ENCODE measurements around the gene ZNF792.
"Not testable (repeated sequence)": the region's sequence is repeated elsewhere in the genome, so short reads cannot be mapped to it uniquely, and the experiment has no call there.

Gene ZNF792

GRCh38 chr19:34998224-34998623 lies 34.2 kb upstream of the ZNF792 start:
- DNase-seq = not testable (repeated sequence)

- no peak for DNase-seq
Observed at GRCh38 chr19:34997071-34997617, 33.1 kb upstream of the ZNF792 start.

- no peak for DNase-seq
Observed at GRCh38 chr19:34995551-34995950, 31.5 kb upstream of the ZNF792 start.

- DNase-seq = no peak
Observed at GRCh38 chr19:34994643-34995541, 30.9 kb upstream of the ZNF792 start.

DNA sequence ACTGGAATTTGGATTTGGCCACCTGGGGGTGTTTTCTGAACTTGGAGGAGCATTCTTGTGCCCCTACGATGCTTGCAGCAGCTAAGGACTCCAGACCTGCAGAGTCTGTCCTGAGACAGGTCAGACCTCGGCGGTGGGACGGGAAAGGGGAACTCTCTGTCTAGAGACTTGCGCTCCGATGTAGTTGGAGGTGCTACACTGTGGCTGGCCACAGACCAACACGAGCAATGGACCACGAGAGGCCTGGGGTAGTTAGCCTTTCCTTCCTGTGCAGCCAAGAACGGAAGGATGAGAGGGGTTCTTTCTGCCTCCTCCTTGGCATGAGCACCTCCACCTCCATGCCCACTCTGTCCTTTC lies 30.2 kb upstream of the ZNF792 start:
- DNase-seq = no peak

DNA sequence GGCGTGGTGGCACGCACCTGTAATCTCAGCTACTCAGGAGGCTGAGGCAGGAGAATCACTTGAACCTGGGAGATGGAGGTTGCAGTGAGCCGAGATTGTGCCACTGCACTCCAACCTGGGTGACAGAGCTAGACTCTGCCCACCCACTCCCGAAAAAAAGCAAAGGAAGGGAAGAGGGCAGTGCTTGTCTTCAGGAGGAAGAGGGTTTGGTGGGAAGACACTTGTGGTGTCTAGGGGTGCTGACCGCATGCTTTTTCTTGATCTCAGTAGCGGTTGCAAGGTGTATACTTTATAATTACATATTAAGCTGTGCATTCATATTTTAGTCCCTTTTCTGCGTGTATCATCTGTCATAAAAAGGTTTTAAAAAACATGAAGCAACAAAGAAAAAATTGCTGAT lies 28.6 kb upstream of the ZNF792 start:
- not testable (repeated sequence) for DNase-seq

DNA sequence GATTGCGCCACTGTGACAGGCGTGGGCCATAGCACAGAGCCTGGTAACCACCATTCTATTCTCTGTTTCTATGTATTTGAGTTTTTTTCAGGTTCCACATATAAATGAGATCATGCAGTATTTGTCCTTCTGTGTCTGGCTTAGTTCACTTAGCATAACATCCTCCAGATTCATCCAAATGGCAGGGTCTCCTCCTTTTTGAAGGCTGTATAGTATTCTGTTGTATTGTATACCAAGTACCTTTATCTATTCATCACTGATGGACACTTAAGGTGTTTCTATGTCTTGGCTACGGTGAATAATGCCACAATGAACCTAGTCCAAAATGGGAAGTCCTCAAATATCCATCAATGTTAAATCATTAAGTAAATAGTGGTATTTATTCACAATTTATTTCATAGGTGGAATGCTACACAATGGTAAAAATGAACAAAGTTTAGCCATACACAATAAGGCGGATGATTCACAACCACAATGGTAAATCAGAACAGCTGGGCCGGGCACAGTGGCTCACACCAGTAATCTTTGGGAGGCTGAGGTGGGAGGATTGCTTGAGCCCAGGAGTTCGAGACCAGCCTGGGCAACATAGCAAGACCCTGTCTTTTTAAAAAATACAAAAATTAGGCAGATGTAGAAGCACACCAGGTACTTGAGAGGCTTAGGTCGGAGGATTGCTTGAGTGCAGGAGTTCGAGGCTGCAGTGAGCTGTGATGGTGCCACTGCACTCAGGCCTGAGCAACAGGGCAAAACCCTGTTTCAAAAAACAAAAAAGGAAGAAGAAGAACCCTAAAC lies 27.7 kb upstream of the ZNF792 start:
- DNase-seq = no peak

GRCh38 chr19:34990578-34991192 lies 26.7 kb upstream of the ZNF792 start:
- no peak for DNase-seq

DNA sequence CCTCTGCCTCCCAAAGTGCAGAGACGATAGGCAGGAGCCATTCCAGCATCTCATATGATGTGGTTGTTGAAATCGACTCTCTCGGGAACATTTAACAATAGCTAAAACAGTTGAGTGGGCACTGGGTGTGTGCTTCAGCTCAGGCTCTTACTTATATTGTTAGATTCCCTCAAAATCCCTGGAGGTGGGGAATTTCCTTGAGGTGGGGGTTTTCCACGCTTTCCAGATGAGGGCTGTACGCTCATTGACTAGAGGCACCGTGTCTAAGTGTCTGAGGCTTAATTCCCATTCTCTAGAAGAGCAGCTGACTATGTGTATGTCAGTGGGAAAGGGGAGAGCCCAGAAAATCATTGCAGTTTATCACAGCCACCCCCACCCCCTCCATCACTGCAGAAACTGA lies 25.3 kb upstream of the ZNF792 start:
- no peak for DNase-seq

GRCh38 chr19:34988119-34988518 lies 24.1 kb upstream of the ZNF792 start:
- DNase-seq = no peak

- no peak for DNase-seq
Observed at GRCh38 chr19:34985249-34986022, 21.4 kb upstream of the ZNF792 start.

- no peak for DNase-seq
Observed at GRCh38 chr19:34984287-34984686, 20.3 kb upstream of the ZNF792 start.

DNA sequence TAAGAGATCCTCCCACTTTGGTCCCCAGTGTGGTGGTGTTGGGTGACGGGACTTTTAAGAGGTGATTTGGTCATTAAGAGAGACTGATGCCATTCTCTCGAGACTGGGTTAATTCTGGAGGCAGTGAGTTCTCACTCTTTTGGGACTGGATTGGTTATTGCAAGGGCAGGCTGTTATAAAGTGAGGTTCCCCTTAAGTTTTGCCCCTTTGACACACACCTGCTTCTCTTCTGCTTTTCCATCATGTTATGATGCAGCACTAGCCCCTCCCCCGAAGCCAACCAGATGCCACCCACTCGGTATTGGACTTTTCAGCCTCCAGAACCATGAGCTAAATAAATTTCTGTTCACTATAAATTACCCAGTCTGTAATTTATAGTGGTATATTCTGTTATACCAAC lies 19.8 kb upstream of the ZNF792 start:
- DNase-seq = no peak

GRCh38 chr19:34982275-34982674 lies 18.2 kb upstream of the ZNF792 start:
- DNase-seq = no peak

- no peak for DNase-seq
Observed at GRCh38 chr19:34979819-34980640, 16.0 kb upstream of the ZNF792 start.

DNA sequence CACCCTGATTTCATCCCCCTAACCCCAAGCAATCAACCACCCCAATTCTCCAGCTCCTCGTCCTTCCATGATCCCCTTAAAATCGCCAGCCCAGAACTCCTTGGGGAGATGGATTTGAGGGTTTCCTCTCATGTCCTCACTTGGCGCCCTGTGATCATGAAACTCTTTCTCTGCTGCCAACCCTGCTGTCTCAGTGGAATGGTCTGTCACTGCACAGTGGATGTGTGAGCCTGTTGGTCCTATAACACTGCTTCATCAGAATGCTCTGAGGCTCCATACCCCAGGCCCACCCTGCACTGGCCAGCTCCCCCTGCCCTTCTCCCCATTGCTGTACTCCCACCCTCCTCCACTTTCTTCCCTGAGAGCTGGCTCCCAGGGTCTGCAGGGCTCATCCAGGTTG lies 12.6 kb upstream of the ZNF792 start:
- DNase-seq = no peak

DNA sequence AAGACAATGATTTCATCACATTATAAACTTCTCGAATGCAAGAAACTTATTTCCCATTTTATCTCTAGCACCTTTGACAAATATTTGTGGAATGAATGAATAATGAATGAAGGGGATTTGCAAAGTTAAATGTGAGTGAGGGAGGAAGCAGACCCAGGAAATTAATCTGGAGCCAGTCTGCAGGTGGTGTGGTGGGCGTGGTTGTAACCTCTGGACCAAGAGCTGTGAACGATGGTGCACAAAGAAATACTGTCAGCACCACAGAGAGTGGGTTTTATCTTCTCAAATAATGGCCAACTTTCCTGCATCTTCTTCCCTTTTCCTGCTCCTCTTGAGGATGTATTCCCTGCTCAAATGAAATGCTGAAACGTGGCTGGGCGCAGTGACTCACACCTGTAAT lies 11.0 kb upstream of the ZNF792 start:
- no peak for DNase-seq

DNA sequence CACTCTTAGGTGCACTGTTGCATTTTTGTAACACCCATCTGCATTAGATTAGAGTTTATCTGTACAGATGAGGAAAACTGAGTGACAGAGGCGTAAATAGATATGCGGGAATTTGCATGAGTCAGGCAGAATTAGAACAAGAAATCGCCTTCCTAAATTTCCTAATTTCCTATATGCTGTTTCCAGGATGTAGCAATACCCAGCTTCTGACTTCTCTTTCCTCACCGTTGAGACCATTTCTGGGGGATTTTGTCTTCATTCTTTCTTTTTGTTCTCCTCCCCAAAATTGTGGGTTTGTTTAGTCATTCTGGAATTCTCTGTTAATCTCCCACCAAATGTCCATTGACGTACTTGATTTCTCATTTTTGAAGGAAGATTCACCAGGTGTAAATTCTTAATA lies 10.6 kb upstream of the ZNF792 start:
- DNase-seq = no peak

DNA sequence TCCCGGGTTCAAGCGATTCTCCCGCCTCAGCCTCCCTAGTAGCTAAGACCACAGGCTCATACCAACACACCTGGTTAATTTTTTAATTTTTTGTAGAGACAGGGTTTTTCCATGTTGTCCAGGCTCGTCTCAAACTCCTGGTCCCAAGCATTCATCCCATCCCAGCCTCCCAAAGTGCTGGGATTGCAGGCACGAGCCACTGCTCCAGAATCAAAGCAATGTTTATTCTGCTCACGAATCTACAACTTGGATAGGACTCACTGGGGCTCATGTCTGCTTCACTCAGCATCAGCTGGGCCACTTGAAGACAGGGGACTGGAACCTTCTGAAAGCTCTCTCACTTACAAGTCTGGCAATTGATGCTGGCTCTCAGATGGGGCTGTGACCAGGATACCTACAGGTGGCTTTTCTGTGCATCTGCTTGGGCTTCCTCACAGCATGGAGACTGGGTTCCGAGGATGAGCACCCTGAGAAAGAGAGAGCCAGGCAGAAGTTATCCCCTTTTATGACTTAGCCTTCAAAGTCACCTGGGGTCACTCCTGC lies 8.2 kb upstream of the ZNF792 start:
- DNase-seq = no peak

- DNase-seq = not testable (repeated sequence)
Observed at GRCh38 chr19:34970185-34970780, 6.3 kb upstream of the ZNF792 start.

- no peak for DNase-seq
Observed at GRCh38 chr19:34969721-34970120, 5.7 kb upstream of the ZNF792 start.

All from NCI-H1105 (cell line).